HG03432 (cell line): ENCODE data around the gene DLG5.
A peak's percentile ranks its signal among the peaks of the same experiment; 100 is the strongest.

Experiments
- ATAC-seq: cut with Tn5 transposase; IDR thresholded peaks from one replicate; pipeline ENCODE4 v1.9.1; 2021; ENCODE audit warnings: mild to moderate bottlenecking, moderate library complexity; ENCODE audit not compliant: unreplicated experiment

DLG5 gene

GRCh38 chr10:77926566-77927401 is at the start of gene DLG5:
Gene DLG5, minus strand, starts transcription at chr10:77926755. Its CDS starts 235 bp downstream, at chr10:77926520.
- ATAC-seq = peak; percentile 70

GRCh38 chr10:77975086-77975666 is 48.6 kb upstream of the DLG5 start:
- no peak for ATAC-seq

GRCh38 chr10:77974396-77975074 is 48.0 kb upstream of the DLG5 start:
- ATAC-seq = no peak

- ATAC-seq = no peak
Observed at GRCh38 chr10:77973276-77973675, 46.7 kb upstream of the DLG5 start.

GRCh38 chr10:77972148-77972547 is 45.6 kb upstream of the DLG5 start:
- no peak for ATAC-seq

GRCh38 chr10:77971804-77972144 is 45.2 kb upstream of the DLG5 start:
- ATAC-seq = no peak

- no peak for ATAC-seq
Observed at GRCh38 chr10:77970869-77971803, 44.6 kb upstream of the DLG5 start.

GRCh38 chr10:77969114-77969513 is 42.6 kb upstream of the DLG5 start:
- ATAC-seq = no peak

- no peak for ATAC-seq
Observed at GRCh38 chr10:77967611-77968022, 41.1 kb upstream of the DLG5 start.

- no peak for ATAC-seq
Observed at GRCh38 chr10:77965294-77965693, 38.7 kb upstream of the DLG5 start.

GRCh38 chr10:77964811-77965210 is 38.3 kb upstream of the DLG5 start:
- ATAC-seq = no peak

- no peak for ATAC-seq
Observed at GRCh38 chr10:77963901-77964300, 37.3 kb upstream of the DLG5 start.

- no peak for ATAC-seq
Observed at GRCh38 chr10:77962350-77963146, 36.0 kb upstream of the DLG5 start.

- ATAC-seq = no peak
Observed at GRCh38 chr10:77961668-77962067, 35.1 kb upstream of the DLG5 start.

- no peak for ATAC-seq
Observed at GRCh38 chr10:77960829-77961329, 34.3 kb upstream of the DLG5 start.

- ATAC-seq = no peak
Observed at GRCh38 chr10:77959887-77960455, 33.4 kb upstream of the DLG5 start.

GRCh38 chr10:77959384-77959783 is 32.8 kb upstream of the DLG5 start:
- ATAC-seq = no peak

- no peak for ATAC-seq
Observed at GRCh38 chr10:77955136-77955535, 28.6 kb upstream of the DLG5 start.

GRCh38 chr10:77949167-77949566 is 22.6 kb upstream of the DLG5 start:
- ATAC-seq = no peak

GRCh38 chr10:77946084-77946483 is 19.5 kb upstream of the DLG5 start:
- ATAC-seq = no peak
